Measurements from ENCODE around the gene MAP3K4. TPM values are rescaled to one million over a fixed set of nuclear protein-coding genes. Genes with fewer than 3 reads are reported as not detected.

MAP3K4 gene
- total RNA-seq, 1 donor from 2014 or later, result 63.3 TPM

GRCh38 chr6:160951187-160952030 is 40.2 kb upstream of the MAP3K4 start:
- Mint-ChIP-seq H3K4me1 (ENCODE audit: low read depth, unreplicated experiment) (no peaks in the 10 kb centered on the region), H3K36me3 (ENCODE audit: unreplicated experiment) (peaks cover 4% of the 10 kb centered on the region)

DNA sequence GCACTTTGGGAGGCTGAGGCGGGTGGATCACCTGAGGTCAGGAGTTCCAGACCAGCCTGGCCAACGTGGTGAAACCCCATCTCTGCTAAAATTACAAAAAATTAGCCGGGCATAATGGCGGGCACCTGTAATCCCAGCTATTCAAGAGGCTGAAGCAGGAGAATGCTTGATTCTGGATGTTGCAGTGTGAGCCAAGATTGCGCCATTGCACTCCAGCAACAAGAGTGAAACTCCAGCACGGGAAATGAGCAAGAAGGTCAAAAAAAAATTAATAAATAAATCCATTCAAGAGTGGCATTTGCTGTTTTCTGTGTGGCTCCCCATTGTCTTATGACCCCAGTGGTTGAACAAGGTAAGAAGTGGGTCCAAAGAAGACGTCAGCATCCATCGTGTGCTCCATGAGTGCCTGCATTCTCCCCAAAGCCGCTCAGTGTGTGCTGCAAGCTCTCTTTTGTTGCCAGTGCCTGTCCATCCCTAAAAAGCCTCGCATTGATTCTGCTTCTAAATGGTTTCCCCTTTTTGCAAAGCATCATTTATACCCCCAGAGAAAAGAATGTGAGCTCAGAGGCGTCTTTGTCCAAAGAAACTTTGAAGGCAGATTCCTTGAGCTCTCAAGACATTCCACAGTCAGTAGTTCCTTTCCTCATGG is 38.8 kb upstream of the MAP3K4 start:
- Mint-ChIP-seq H3K27me3 (ENCODE audit: unreplicated experiment) (no peaks in the 10 kb centered on the region), H3K27ac (ENCODE audit: unreplicated experiment) (no peak overlapping the region), H3K36me3 (ENCODE audit: unreplicated experiment) (peaks cover 4% of the 10 kb centered on the region), H3K4me1 (ENCODE audit: low read depth, unreplicated experiment) (peaks cover 2% of the 10 kb centered on the region), H3K9me3 (ENCODE audit: unreplicated experiment) (no peaks in the 10 kb centered on the region), H3K4me3 (ENCODE audit: unreplicated experiment) (no peak overlapping the region)
- TF ChIP-seq, protein P1, sequence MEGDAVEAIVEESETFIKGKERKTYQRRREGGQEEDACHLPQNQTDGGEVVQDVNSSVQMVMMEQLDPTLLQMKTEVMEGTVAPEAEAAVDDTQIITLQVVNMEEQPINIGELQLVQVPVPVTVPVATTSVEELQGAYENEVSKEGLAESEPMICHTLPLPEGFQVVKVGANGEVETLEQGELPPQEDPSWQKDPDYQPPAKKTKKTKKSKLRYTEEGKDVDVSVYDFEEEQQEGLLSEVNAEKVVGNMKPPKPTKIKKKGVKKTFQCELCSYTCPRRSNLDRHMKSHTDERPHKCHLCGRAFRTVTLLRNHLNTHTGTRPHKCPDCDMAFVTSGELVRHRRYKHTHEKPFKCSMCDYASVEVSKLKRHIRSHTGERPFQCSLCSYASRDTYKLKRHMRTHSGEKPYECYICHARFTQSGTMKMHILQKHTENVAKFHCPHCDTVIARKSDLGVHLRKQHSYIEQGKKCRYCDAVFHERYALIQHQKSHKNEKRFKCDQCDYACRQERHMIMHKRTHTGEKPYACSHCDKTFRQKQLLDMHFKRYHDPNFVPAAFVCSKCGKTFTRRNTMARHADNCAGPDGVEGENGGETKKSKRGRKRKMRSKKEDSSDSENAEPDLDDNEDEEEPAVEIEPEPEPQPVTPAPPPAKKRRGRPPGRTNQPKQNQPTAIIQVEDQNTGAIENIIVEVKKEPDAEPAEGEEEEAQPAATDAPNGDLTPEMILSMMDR (IDR thresholded peaks at IDR 0.05; ENCODE audit: partially characterized antibody, unreplicated experiment), result no peak
- DNase-seq, result no peak

More at GRCh38 chr6:160951187-160952030, 40.2 kb upstream of the MAP3K4 start:
- DNase-seq, result no peak
- H3K4me3 Mint-ChIP-seq (ENCODE audit: unreplicated experiment), result no peak overlapping the region
- no peak overlapping the region for H3K27ac Mint-ChIP-seq (ENCODE audit: unreplicated experiment)
- H3K27me3 Mint-ChIP-seq (ENCODE audit: unreplicated experiment), result no peaks in the 10 kb centered on the region
- no peaks in the 10 kb centered on the region for H3K9me3 Mint-ChIP-seq (ENCODE audit: unreplicated experiment)
- TF ChIP-seq, protein P1 (IDR thresholded peaks at IDR 0.05; ENCODE audit: partially characterized antibody, unreplicated experiment), result no peak

DNA sequence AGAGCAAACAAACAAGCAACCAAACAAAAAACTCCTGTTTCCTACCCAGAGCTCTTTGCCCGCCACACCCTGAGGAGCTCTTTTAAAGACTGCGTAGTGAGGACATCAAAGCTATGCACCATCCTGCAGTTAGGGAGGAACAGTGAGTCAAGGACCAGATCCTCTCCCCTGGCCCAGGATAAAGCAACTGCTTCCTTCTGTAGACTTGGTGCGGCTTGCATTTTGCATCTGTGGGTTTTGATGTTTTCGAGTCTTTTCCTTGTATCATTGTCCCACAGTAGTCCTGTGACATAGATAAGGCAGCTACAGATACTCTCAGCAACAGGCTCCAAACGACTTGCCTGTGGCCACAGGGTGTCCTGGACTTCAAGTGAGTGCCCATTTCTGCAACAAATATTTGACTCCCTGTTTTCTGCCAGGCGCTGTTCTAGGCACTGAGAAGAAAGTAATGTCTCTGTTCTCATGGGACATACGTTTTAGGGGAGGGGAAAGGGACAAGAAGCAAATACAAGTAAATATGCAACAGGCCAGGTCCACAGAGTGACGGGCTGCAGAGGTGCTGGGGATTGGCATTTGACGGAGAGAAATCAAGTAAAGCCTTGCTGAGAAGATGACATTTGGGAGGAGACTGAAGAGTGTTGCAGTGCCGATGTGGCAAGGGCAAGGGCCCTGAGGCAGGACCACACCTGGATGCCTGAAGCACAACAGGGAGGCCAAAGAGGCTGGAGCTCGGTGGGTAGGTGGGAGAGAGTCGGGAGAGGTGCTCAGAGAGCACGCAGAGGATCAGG is 35.9 kb upstream of the MAP3K4 start:
- peaks cover 25% of the 10 kb centered on the region for H3K4me1 Mint-ChIP-seq (ENCODE audit: low read depth, unreplicated experiment)

GRCh38 chr6:160956300-160957035 is 35.1 kb upstream of the MAP3K4 start:
- Mint-ChIP-seq H3K27ac (ENCODE audit: unreplicated experiment) (no peak overlapping the region), H3K4me3 (ENCODE audit: unreplicated experiment) (no peak overlapping the region), H3K4me1 (ENCODE audit: low read depth, unreplicated experiment) (peaks cover 28% of the 10 kb centered on the region), H3K36me3 (ENCODE audit: unreplicated experiment) (peaks cover 4% of the 10 kb centered on the region), H3K27me3 (ENCODE audit: unreplicated experiment) (peaks cover 5% of the 10 kb centered on the region), H3K9me3 (ENCODE audit: unreplicated experiment) (peaks cover 4% of the 10 kb centered on the region)
- DNase-seq, result no peak
- TF ChIP-seq, protein P1 (IDR thresholded peaks at IDR 0.05; ENCODE audit: partially characterized antibody, unreplicated experiment), result no peak

More for the DNA sequence above, 35.9 kb upstream of the MAP3K4 start:
- Mint-ChIP-seq H3K9me3 (ENCODE audit: unreplicated experiment) (peaks cover 2% of the 10 kb centered on the region), H3K36me3 (ENCODE audit: unreplicated experiment) (peaks cover 4% of the 10 kb centered on the region), H3K4me3 (ENCODE audit: unreplicated experiment) (no peak overlapping the region), H3K27ac (ENCODE audit: unreplicated experiment) (no peak overlapping the region), H3K27me3 (ENCODE audit: unreplicated experiment) (peaks cover 5% of the 10 kb centered on the region)
- TF ChIP-seq, protein P1 (IDR thresholded peaks at IDR 0.05; ENCODE audit: partially characterized antibody, unreplicated experiment), result no peak
- no peak for DNase-seq
